GM21390 (cell line): ENCODE data around the gene TBC1D10B.
"Not testable (repeated sequence)": the region's sequence is repeated elsewhere in the genome, so short reads cannot be mapped to it uniquely, and the experiment has no call there.

ENCODE experiments used
- ATAC-seq: cut with Tn5 transposase; IDR thresholded peaks from one replicate; pipeline ENCODE4 v1.9.1; 2021; ENCODE audit not compliant: unreplicated experiment

Gene TBC1D10B

GRCh38 chr16:30337964-30338357 is 32.3 kb downstream of the TBC1D10B start:
- ATAC-seq: not testable (repeated sequence)

- ATAC-seq: no peak
These were observed 34.5 kb downstream of the TBC1D10B start for GRCh38 chr16:30335598-30336474.

- ATAC-seq: peak; percentile 66
These were observed 35.2 kb downstream of the TBC1D10B start for GRCh38 chr16:30335028-30335597.

GRCh38 chr16:30334473-30334989 is 35.8 kb downstream of the TBC1D10B start:
- peak; percentile 88 for ATAC-seq

GRCh38 chr16:30324220-30324619 is 46.1 kb downstream of the TBC1D10B start:
- not testable (repeated sequence) for ATAC-seq

- not testable (repeated sequence) for ATAC-seq
These were observed 51.6 kb downstream of the TBC1D10B start for GRCh38 chr16:30318647-30319046.

- ATAC-seq: not testable (repeated sequence)
These were observed 59.4 kb downstream of the TBC1D10B start for GRCh38 chr16:30310937-30311336.

- ATAC-seq: not testable (repeated sequence)
These were observed 61.0 kb downstream of the TBC1D10B start for GRCh38 chr16:30309255-30309654.
